ENCODE measurements around the gene AP1G2.
"Not testable (repeated sequence)": the region's sequence is repeated elsewhere in the genome, so short reads cannot be mapped to it uniquely, and the experiment has no call there.

AP1G2 gene

DNA sequence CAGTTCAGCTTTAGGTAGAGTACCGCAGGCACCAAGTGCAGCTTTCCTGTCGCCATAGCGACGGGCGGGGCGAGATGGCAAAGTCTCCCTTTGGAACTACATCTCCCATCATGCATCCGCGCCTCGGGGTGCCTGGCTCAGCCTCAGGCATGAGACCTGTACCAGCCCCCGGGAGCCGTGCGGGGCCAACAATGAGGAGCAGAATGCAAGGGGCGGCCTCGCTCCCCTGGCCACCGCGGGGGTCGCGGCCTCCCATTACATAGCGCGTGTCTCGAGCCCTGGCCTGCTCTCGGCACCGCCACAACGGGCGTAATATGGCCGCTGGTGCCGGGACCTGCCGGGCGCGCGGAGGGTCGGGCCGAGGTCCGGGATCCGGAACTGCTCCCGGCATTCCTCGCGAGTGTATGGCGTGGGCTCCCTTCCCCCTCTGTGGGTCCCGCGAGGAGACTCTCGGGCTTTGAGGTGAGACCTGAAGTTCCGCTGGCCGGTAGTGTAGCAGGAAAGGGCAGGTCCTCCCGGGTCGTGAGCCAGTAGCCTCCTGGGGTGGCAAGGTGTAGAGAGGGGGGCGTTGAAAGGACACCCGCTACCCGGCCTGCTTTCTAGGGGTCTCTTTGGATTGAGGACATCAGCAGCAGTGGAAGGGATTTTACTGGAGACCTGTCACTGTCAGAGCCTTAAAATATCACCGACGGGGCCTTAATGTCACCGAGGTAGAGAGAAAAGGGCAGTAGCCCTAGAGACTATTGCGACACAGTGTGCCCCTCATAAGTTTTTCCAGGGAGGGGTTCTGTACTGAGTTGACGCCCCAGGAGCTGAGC is 11.5 kb downstream of the AP1G2 start, which contains the start of gene THTPA:
Gene THTPA (plus strand): TSS at position 390 of the 818 bp plus-strand sequence. CDS start 487 bp downstream, outside the sequence.
- no peak for FAIRE-seq

DNA sequence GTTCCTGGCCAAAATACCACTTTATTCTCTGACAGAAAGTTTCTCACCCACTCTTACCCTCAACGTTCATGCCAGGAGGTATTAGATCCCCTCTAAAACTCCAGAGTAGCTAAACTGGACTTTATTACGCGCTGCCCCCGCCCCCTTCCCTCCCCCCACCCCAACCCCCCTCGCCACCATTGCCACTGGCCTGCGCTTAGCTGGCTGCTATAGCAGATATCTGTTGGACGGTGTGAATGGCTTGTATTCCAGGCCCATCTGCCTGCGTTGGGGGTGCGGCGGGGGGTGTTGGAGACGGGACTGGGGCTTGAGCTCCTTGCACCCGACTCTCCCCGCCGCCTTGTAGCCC is 12.1 kb downstream of the AP1G2 start:
- no peak for FAIRE-seq

DNA sequence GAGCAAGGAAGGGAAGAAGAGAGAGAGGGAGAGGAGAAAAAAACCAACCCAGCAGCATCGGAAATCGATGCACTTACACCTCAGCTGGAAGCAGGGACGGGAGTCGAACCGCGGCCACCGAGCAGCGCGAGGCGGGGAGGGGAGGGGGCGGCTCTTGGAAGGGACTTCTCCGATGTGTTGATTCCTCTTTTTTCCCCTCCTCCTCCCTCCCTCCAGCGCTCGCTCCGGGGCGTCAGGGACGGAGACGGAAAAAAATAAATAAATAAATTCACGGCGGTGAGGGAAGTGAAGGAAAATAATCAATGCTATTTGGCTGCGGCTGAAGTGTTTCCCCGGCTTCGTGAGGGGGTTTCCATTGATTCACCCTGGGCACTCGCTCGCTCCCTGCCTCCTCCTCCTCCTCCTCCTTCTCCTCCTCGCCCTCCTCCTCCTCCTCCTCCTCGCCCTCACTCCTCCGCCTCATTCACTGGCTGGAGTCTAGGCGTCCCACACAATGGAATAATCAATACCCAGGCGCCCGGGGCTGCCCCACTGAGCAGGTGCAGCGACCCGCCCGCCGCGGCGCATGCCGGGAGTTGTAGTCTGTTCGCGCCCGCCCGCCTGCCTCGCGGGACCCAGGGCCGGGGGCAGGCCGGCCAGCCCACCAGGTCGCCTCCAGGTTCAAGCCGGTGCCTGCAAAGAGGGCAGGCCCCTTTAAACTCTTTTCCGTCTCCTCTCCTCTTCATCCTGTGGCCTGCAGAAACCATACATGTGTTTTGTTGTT is 16.1 kb downstream of the AP1G2 start, which contains the start of gene ZFHX2:
Gene ZFHX2 (minus strand): TSS at position 500 of the 763 bp plus-strand sequence. CDS start 16,440 bp downstream, outside the sequence.
- FAIRE-seq, result no peak

DNA sequence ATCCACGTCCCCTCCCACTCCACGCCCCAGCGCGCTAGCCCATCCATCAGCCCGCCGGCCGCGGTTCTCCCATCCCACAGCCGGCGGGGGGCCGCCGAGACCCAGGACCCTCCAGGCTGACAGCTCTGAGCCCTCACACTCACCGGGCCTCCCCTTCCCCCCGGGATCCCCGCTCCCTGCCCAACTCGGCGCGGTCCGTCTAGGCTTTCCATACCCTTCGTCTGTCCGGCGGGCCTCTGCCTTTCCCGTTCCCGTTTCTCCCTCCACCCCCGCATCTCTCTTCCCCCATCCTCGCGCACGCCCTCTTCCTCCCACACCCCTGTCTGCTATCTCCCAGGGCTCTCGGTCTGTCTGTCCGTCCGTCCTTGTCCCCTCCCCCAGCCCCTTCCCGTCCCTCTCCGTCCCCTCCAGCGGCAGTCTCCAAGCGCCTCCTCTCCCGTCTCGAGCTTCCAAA is 16.8 kb downstream of the AP1G2 start:
- FAIRE-seq, result no peak

DNA sequence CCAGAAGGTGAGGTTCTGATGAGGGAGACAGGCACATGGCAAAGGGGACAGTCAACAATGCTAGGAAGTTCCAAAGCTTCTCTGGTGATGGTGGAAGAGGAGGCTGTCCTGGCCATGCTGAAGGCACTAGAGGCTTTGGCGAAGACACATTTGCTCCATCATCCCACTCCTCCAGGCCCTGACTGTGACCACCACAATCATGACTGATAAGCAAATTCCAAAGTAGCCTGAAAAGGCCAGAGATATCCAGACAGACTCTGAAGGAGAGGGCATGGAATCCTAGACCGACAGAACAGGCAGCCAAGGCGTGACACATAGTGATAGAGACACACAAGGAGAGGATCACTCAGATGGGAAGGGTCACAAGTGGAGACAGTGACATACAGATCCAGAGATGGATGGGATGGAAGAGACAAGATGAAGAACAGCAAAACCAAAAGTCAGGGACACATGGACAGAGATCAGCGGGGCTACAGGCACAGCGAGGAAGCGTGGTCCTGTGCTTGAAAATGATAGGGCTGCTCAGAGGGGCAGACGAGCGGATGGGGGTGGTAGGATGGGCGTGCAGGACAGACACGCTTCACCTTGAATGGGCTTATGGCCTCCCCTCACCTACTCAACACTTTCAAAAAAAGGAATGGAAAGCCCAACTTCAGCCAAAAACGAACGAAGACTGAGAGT is 17.3 kb downstream of the AP1G2 start:
- no peak for FAIRE-seq

DNA sequence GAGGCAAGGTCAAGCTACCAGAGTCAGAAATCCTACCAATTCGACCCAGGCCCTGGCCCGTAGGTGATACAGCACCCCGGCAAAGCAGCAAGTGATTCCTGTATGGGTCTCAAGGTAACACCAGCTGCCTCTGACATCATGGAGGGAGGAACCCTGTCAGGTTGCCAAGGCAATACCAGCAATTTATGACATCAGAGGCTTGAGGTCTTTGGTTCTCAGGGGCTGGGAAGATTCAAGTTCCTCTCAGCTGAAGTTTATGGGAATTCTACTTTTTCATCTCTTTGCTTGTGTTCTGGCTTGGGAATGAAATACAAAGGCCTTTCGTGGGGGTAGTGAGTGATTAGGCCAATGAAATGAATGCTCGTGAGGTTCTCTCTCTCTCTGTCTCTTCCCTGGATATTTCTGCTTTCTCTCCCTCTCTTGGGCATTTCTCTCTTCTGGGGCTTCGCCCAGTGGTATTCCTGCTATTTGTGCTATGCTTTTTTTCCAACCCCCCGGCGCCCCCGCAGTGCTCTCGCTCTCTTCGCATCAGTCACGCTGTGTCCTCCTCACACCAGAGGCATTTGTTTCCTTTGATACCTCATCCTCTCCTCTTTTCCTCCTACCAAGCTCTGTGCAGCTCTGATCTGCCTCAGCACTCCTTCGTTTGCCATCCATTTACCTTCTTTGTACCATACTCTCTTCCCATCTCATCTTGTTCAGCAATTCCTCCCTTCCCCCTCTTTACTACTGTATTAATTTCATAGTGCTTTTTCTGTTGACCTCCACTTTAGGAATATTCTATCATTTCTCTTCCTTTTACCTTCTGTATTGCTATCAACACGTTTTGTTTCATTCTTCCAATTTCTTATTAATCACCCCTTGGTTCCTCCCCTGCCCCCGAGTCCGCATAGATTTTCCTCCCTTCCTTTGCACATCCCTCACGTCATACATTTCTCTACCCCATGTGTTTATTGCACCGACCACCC is 19.0 kb downstream of the AP1G2 start:
- no peak for FAIRE-seq

DNA sequence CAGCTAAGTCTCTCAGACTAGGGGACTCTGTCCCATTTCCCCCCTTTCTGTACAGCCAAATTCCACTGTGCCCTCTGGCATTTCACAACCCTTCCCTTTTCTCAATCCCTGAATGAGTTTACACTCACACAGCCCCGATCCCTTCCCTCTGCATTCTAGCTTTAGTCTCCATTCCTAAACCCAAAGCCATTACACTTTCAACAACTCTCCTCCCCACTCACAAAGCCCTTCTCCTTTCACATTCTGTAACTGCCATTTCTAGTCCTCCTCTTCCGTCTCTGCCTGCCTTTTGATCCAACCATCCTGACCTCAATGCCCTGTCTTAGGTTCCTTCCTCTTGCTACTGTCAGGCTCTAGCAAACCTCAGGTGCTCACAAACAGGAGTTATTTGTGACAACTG is 19.7 kb downstream of the AP1G2 start:
- FAIRE-seq, result no peak

DNA sequence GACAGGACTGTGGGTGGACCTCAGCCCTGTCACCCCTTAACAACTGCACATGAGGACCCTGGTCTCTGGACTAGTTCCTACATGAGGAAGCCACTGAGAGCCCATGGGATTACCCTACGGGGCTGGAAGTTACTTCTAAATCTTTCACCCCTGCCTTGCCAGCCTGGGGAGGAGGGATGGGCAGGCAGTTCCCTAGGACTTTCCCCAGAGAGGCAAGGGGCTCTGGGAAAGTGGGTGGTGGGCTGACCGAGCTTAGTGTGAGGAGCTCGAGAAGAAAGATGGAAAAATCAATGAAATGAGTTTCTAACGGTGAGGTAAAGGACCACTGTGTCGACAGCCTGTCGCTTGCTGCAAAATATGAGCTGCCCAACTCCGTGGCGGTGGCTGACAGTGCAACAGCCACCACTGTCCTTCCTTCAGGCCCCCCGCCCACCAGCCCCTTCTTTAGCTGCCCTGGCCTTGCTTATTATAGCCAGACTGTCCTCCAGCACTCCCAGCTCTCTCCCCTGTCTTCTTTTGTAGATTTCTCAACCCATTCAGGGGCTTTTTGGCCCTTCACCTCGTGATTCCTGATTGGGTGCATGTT is 21.0 kb downstream of the AP1G2 start:
- FAIRE-seq, result no peak

DNA sequence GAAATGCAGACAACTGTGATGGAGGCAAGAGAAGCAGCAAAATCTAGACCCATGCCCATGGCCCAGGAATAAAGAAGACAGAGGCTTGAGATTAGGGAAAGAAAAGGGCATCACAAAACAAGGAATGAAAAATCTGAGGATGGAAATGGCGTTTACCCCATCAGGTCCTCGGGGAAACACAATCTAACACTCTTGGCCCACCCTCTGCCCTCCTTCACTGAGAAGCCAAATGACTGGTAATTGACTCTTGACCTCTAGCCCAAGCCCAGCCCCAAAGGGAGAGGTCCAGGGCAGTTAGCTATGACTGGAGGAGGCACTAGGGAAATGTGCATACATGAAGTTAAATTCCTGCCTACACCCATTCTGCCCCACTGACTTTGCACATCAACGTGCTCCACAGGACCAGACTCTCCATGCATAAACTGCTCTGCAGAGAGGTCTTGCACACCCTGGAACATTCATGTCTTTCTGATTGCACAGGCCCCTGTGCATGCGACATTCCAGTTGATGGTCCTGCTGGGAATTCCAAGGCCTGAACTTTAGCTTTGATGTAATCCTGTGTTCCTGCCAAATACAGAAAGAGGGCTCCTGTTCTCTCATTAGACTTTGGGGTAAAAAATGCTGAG is 21.7 kb downstream of the AP1G2 start:
- no peak for FAIRE-seq

DNA sequence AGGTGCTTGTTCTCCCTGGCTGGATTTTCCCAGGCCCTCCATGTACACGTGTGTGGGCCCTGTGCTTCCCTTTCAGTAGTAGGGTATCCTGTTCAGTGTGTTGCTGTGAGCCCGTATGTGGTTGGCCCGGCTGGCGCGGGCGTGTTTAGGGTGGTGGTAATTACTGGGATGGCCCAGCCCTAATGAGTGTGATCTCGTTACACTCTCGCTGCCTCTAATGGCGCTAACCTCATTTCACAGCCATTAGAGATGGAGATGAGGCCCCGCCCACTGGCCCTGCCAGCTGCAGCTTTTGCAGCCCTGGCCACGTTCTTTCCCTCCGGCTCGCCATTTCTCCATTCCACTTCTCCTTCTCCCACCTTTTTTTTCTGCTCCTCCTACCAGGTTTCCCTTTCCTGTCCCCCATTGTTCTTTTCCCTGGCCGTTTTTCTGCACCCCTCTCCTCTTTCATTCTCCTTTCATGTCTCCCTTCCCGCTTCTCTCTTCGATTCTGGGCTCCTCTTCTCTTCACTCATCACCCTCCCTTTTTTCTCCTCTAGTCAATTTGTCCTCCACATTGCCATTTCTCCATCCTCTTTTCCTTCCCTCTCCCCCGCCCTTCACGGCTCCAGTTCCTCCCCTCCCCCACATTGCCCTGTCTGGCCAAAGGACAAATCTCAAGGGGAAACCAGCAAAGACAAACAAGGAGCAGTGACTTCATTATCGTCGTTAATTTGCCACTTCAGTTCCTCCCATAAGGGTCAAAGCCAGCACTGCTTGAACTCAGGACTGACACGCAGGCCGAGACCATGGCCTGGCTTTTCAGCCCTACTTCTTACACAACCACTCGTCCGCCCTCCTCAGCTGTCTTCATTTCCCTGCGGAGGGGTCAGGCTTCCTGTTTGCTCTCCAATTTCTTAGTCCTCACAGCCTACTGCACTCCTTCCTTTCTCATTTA is 22.8 kb downstream of the AP1G2 start:
- FAIRE-seq, result no peak

DNA sequence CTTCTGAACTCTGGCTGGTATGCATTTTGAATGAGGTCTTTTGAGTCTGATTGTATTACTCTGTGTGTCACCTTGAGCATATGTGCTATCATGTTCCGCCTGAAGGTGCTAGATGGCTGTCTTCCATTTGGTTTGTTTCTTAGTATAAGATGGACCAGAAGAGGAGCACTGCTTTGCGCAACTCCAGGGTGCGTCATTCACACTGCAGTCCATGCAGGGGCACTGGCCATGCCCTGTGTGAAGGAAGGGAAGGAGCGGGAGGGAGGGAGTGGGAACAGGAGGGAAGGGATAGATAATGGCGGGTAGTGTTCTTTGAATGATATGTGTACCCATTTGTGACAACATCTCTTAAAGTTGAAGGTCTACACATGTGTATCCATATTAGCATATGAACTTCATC is 24.2 kb downstream of the AP1G2 start:
- no peak for FAIRE-seq

DNA sequence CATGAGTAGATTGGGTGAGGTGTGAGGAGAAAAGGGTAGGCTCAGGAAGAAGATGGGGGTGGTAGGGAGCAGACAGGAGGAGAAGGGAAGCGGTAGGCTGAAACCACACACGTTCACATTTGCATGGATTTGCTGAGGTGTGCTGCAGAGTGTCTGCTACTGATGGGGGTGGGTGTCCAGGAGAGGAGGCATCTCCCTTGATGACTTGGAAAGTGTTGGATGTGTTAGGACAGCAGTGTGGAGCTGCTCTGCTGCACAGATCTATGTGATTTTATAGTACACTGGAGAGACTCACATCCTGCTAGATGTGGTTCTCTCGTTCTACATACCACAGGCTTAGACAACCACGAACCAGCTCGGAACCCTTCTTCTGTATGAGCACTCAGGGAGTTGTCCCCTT is 25.3 kb downstream of the AP1G2 start:
- FAIRE-seq, result no peak

DNA sequence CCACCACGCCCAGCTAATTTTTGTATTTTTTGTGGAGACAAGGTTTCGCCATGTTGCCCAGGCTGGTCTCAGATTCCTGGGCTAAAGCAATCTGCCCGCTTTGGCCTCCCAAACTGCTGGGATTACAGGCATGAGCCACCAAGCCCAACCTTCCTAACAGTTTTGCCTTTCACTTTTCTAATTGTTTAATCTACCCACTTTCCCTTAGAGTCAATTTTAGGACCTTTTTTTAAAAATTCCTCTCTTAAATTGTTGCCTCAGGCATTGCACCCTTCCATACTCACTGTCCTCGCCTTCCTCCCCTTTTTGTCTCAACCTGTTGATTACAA is 27.5 kb downstream of the AP1G2 start:
- no peak for FAIRE-seq

DNA sequence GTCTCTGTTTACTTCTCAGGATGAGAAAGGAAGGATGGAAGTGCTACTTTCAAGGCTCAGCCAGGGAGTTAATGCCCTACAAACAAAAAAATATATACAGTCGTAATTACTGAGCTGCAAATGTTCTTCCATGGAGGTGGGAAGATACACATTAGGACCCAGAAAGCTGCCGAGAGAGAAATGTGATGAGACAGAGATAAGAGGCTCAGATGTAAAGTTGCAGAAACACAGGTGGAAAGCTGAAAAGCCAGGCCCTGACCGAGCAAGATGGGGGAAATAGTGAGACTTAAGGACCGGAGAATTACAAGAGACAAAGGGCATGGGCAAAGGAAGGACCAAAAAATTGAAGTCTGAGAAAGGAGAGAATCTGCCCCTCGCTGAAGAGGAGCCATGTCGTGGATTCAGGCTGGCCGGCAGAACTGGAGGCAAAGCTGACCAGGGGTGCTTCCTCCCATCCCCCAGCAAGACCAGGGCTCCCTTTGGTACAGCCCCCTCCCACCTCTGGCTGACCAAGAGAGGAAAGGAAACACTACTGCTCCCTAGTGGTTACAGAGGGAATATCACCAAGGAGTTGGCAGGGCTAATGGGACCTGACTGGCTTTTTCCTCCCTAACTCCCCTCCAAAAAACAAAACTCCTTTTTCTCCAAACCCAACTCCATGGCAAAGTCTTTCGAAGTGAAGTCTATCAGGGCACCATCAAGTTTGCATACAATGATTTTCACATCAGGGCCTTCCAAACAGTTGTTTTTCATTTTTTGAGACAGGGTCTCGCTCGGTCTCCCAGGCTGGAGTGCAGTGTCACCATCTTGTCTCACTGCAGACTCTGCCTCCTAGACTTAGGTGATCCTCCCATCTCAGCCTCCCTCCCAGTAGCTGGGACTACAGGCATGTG is 28.1 kb downstream of the AP1G2 start:
- FAIRE-seq, result no peak

DNA sequence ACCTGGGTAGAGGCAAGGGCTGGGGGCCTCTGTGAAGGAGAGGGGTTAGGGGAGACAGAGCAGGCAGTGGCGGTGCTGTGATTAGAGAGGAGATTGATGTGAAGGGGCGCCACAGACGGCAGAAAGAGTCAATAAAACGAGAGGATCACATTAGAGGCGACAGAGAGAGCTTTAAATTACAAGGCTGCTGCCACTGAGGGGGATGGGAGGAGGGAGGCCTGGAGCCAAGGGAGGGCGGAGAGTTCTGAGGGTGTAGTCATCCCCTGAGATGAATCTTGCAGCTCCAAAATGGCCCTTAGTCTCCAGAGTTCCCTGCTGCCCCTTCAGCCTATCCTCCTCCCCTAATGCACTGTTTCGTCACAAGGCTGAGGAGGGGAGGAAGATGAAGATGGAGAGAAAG is 28.8 kb downstream of the AP1G2 start:
- FAIRE-seq, result no peak

DNA sequence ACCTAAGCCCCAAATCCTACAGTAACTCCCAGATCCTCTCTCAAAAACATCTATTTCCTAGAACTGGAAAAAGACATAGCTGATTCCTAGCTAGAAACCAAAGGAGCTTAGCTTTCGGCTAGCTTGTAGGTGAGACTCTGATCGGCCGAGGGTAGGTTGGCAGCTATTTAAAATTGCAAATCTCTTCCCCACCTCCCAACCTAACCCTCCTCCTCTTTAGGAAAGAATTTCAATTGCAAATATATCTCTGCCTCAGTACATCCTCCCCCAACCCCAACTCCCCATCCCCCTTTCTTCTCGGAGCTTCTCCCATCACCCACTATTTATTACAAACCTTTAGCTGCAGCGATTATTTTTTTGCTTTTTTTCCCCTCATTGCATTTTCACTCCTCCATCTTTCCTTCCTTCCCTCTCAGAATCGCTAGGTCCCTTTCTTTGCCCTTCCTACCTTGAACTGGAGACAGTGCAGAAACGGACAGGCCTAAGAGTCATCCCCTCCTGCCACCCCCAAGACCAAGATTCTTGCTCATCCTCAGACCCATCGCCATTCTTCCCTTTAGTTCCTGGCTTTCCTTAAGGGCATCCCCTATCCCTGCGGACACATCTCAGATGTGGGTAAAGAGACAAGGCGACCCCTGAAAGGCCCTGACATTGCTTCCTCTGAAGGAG is 29.4 kb downstream of the AP1G2 start:
- no peak for FAIRE-seq

DNA sequence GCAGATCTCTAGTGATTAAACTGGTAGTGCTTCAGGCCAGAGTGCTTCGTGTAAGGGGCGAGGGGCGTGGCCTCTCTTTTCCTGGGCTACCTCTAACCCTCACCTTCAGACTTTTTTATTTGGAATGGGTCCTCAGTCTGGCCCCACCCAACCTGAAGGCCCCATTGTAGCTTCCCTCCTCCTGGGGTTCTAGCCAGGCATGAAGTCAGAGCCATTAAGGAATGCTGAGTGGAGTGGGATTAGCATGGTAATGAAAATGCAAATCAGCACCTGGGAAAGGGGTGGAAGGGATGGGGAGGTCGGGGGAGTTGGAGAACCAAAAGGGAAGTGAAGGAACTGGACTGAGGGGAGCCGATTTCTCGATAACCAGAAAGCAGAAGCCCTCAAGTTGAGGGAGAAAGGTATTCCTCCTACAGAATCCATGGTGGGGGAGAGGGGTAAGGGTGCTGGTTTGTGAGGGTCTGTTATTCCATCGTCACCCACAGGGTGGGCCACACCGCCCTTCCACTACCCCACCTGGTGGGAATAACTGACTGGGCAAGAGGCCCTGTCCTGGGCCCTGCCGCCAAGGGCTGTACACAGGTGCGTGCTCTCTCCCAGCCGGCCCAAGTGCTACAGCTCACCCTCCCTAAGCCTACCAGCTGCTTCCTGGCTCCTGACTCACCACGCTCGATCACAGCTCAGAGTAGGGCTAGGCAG is 30.1 kb downstream of the AP1G2 start:
- FAIRE-seq, result no peak

DNA sequence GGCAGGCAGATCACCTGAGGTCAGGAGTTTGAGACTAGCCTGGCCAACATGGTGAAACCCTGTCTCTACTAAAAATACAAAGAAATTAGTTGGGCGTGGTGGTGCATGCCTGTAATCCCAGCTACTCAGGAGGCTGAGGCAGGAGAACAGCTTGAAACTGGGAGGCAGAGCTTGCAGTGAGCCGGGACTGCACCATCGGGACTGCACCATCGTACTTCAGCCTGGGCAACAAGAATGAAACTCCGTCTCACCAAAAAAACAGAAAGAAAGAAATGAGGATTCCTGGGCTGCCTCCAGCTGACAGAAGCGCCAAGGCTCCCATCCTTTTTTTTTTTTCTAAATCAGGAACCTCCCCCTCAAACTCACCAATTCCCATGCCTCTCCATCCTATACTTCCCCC is 30.7 kb downstream of the AP1G2 start:
- not testable (repeated sequence) for FAIRE-seq
